Measurements from ENCODE around the gene MICALL2.

MICALL2 gene

DNA sequence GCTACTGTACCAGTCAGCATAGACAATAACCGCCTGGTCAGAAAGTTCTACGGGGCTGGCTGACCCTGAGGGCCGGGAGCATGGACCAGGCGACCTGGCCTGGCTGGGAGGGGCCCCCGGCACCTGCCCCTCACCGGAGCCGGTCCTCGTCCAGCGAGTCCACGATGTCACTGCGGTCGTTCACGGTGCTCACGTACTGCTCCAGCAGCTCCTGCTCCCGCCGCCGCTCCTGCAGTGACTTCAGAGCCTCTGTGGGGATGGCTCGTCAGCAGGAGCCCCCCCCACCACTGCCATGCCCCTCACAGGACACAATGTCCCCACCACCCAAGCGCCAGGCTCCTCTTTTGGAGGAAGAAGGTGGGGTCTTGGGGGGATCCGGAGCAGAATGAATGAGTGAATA, 22.7 kb downstream of the MICALL2 start:
- no peak overlapping the region for H3K27ac ChIP-seq
- TF ChIP-seq ZFX (IDR thresholded peaks at IDR 0.05), result no peak

DNA sequence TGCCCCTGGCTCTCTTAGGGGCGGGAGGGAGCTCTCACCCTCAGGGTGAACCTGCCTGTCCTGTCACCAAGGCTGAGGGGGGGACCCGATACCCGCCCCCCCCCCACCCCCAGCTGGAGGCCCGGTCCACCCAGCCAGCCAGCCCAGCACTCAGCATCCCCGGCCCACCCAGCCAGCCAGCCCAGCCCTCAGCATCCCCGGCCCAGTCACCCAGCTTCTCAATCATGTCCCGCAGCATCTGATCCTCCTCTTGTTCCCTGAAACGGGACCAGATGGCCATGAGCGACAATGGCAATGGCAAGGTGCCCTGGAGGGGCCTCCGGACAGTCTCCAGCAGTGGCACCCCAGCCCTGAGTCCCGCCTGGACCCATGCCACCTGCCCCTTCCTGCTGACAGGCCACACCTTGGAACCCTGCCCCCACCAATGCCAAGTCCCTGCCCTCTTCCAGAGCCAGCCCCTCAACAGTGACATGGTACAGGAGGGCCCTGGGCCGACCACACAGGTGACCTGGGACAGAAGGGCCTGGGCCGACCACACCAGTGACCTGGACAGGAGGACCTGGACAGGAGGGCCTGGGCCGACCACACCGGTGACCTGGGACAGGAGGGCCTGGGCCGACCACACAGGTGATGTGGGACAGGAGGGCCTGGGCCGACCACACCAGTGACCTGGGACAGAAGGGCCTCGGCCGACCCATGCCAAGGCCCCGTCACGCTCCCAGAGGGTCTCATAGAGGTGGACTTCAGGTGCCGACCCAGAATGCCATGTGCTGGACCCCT, 24.2 kb downstream of the MICALL2 start:
- no peak overlapping the region for H3K27ac ChIP-seq
- TF ChIP-seq, protein P1, sequence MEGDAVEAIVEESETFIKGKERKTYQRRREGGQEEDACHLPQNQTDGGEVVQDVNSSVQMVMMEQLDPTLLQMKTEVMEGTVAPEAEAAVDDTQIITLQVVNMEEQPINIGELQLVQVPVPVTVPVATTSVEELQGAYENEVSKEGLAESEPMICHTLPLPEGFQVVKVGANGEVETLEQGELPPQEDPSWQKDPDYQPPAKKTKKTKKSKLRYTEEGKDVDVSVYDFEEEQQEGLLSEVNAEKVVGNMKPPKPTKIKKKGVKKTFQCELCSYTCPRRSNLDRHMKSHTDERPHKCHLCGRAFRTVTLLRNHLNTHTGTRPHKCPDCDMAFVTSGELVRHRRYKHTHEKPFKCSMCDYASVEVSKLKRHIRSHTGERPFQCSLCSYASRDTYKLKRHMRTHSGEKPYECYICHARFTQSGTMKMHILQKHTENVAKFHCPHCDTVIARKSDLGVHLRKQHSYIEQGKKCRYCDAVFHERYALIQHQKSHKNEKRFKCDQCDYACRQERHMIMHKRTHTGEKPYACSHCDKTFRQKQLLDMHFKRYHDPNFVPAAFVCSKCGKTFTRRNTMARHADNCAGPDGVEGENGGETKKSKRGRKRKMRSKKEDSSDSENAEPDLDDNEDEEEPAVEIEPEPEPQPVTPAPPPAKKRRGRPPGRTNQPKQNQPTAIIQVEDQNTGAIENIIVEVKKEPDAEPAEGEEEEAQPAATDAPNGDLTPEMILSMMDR (conservative IDR thresholded peaks at IDR 0.05), result no peak

DNA sequence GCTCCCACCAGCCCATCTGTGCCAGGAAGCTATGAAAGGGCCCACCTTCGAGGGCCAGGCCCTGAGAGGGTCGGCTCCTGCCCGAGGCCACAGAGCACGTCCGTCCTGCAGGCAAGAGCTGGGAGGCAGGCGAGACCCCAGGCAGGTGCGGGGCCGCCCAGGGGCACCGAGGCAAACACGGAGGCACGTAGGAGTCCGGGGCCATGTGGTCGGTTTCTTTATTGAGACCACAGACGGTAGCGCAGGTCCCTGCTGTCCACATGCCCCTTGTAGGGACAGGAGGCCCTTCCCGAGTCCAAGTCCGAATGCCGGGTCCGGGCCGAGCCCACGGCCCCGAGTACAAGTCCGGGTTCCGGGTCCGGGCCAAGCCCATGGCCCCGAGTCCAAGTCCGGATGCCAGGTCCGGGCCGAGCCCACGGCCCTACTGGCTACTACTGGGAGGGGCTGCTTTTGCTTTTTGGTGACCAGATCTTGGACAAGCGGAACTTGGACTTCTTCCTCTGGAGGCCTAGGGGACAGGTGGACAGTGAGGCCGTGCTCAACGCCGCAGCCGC, 25.0 kb downstream of the MICALL2 start:
- TF ChIP-seq, protein P1 (conservative IDR thresholded peaks at IDR 0.05), result no peak
- TF ChIP-seq ZFX (IDR thresholded peaks at IDR 0.05), result no peak
- no peak overlapping the region for H3K27ac ChIP-seq

DNA sequence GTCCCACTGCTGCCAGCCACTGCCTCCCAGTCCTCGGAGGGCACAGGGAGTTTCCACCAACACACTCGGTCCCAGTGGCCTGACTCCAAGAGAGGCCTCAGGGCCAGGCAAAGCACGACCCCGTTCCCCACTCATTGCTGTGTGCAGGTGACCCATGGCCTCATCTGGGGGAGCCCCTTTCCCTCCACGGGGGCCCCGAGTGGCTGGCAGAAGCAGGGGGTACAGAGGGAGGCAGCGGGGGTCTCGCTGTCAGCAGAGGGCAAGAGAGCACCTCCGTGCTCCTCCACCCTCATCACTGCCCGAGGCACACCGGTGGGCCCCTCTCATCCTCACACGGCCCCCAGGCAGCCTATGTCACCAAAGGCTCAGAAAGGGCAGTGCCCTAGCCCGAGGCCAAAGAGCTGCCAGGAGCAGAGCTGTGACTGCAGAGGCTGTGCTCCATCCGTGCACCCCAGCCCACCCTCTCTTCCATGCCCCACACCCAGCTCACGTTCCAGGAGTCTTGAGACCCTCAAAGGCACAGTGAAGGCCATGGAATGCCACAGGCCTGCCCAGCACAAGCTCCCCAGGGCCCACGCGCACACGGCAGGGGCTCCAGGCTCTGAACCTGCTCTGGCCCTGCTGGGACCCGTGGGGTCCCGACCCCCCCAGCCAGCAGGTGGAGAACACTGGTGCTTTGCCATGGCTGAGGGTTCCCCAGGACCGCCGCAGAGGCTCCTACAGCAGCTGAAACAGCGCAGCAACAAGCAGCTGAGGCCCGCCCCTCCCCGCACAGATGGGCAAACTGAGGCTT, 25.9 kb downstream of the MICALL2 start:
- H3K27ac ChIP-seq, result no peak overlapping the region
- TF ChIP-seq, protein P1 (conservative IDR thresholded peaks at IDR 0.05), result no peak
- TF ChIP-seq ZFX (IDR thresholded peaks at IDR 0.05), result no peak

DNA sequence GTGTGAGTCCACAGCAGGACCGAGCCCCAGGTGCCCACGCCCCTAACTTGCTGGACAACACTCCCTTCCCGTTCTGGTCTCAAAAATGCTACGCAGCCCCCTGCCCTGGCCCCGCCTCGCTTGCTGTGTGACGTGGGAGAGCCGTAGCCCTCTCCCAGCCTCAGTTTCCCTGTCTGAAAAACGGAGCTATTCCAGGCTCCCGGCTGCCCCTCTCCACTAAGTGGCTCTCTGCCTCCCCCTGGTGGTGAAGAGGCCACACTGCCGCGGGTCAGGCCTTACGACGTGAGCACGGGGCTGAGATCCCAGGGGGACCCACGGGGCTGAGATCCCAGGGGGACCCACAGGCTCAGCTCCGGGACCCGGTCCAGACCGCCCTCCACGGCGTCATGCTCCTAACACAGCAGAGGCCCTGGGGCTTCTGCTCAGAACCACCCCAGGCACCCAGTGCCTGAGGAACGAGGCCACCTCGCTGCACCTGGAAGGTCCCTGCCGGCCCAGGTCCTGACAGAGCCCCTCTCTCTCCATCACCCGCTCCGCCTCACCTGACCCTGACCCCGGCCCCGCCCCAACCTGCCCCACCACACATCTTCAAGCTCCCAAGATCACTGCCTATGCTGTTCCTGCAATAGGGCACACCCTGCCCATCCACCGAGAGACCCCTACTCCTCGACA, 26.7 kb downstream of the MICALL2 start:
- H3K27ac ChIP-seq, result no peak overlapping the region
- no peak for TF ChIP-seq ZFX (IDR thresholded peaks at IDR 0.05)
- TF ChIP-seq, protein P1 (conservative IDR thresholded peaks at IDR 0.05), result peak; percentile 96

DNA sequence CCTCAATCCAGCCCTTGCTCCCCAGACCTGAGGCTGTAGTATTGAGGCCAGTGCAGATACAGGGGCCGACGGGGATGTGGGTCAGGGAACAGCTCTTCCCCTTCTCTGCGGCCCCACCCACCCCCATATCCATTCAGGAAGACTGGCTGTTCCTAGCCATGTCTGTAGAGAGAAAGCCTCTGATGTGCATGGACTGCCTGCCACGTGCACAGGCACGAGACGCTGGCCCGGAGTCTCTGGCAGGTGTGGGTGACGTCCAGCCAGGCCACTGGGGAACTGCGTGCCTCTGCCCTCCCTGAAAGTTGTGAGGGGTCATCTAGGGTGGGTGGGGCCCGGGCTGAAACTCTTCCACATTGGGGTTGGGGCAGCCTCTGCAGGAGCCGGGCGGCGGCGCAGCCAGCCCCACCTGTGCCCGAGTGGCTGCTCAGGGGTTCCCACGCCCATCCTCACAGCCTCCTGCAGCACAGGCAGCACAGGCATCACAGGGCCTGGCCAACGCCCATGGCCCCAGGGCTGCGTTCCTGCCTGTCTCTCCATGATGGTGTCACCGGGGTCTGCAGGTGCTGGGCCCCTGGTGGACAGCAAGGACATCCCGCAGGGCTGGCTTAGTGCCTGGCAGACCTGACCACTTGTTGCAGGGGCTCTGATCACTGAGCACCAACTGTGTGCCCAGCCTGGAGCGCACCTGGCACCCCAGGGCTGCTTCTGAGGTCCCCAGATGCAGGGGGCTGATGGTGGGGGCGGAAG, 27.5 kb downstream of the MICALL2 start:
- H3K27ac ChIP-seq, result no peak overlapping the region
- TF ChIP-seq, protein P1 (conservative IDR thresholded peaks at IDR 0.05), result no peak
- no peak for TF ChIP-seq ZFX (IDR thresholded peaks at IDR 0.05)

DNA sequence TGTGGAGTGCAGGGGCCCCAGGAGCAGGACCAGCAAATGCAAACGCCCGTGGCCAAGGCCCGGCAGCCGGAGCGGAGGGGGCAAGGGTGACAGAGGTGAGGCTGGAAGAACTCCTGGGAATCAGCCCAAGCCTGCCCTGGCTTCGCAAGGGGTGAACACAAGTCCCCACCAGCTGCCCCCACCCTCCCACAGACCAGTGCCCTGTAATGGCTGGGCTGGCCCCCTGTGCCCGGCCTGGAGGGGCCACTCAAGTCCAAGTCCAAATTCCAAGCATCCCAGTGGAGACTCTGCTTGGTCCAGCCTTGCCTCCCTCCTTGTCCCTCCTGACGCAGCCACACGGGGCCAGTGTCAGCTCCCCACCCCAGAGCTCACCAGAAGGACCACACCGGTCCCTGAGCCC, 28.0 kb downstream of the MICALL2 start:
- no peak for TF ChIP-seq ZFX (IDR thresholded peaks at IDR 0.05)
- TF ChIP-seq, protein P1 (conservative IDR thresholded peaks at IDR 0.05), result no peak
- H3K27ac ChIP-seq, result no peak overlapping the region

Data from C4-2B (cell line).